ENCODE results near the gene RNF26.
A peak's percentile ranks its signal among the peaks of the same experiment; 100 is the strongest.

The RNF26 gene

GRCh38 chr11:119320776-119321524 lies 13.4 kb upstream of the RNF26 start:
- Histone ChIP-seq H3K36me3 (ENCODE audit: control insufficient read depth, insufficient read depth, low read length) (no peaks in the 10 kb centered on the region), H3K9me3 (ENCODE audit: control insufficient read depth, insufficient read depth, low read length) (no peaks in the 10 kb centered on the region), H3K4me3 (ENCODE audit: low read length) (peak overlapping the region; percentile 41; the same call in 1 of the 2 replicates), H3K27me3 (ENCODE audit: control insufficient read depth, insufficient read depth, low read length) (peaks cover 2% of the 10 kb centered on the region), H3K27ac (ENCODE audit: low read length) (no peak overlapping the region), H3K4me1 (ENCODE audit: control insufficient read depth, insufficient read depth, low read length) (peaks cover 17% of the 10 kb centered on the region)
- DNase-seq (ENCODE audit: low read depth, low spot score): no peak
- no CpG with 5 or more reads among the region's 60 CpGs for WGBS (ENCODE audit: insufficient coverage, insufficient read length)

DNA sequence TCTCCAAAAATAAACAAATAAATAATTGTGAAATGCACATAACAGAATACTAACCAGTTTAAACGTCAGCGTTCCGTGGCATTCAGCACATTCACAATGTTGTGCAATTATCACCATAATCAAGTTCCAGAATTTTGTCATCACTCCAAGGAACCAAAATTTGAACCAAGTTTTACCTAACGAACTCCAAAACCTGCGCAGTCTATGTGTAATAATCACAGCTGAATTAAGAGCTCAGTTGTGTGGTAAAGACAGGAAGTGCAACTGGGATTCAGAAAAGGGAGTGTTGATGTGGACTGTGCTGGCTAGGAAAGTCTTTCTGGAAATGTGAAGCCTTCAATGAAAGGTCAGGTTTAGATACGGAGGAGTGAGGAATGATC lies 12.0 kb upstream of the RNF26 start:
- no CpG with 5 or more reads among the region's 6 CpGs for WGBS (ENCODE audit: insufficient coverage, insufficient read length)
- no peak for DNase-seq (ENCODE audit: low read depth, low spot score)
- no peaks in the 10 kb centered on the region for H3K9me3 ChIP-seq (ENCODE audit: control insufficient read depth, insufficient read depth, low read length)
- H3K27ac ChIP-seq (ENCODE audit: low read length): no peak overlapping the region
- no peaks in the 10 kb centered on the region; the same call in 1 of the 2 replicates for H3K27me3 ChIP-seq (ENCODE audit: control insufficient read depth, insufficient read depth, low read length)
- H3K36me3 ChIP-seq (ENCODE audit: control insufficient read depth, insufficient read depth, low read length): no peaks in the 10 kb centered on the region
- no peak overlapping the region for H3K4me3 ChIP-seq (ENCODE audit: low read length)
- H3K4me1 ChIP-seq (ENCODE audit: control insufficient read depth, insufficient read depth, low read length): peaks cover 17% of the 10 kb centered on the region

- no peaks in the 10 kb centered on the region for H3K9me3 ChIP-seq (ENCODE audit: control insufficient read depth, insufficient read depth, low read length)
- no peaks in the 10 kb centered on the region; the same call in 1 of the 2 replicates for H3K27me3 ChIP-seq (ENCODE audit: control insufficient read depth, insufficient read depth, low read length)
- H3K27ac ChIP-seq (ENCODE audit: low read length): no peak overlapping the region
- no CpG with 5 or more reads among the region's 20 CpGs for WGBS (ENCODE audit: insufficient coverage, insufficient read length)
- H3K4me1 ChIP-seq (ENCODE audit: control insufficient read depth, insufficient read depth, low read length): peaks cover 14% of the 10 kb centered on the region
- no peaks in the 10 kb centered on the region for H3K36me3 ChIP-seq (ENCODE audit: control insufficient read depth, insufficient read depth, low read length)
- H3K4me3 ChIP-seq (ENCODE audit: low read length): no peak overlapping the region
- no peak for DNase-seq (ENCODE audit: low read depth, low spot score)
These were observed 11.3 kb upstream of the RNF26 start for GRCh38 chr11:119322921-119323531.

DNA sequence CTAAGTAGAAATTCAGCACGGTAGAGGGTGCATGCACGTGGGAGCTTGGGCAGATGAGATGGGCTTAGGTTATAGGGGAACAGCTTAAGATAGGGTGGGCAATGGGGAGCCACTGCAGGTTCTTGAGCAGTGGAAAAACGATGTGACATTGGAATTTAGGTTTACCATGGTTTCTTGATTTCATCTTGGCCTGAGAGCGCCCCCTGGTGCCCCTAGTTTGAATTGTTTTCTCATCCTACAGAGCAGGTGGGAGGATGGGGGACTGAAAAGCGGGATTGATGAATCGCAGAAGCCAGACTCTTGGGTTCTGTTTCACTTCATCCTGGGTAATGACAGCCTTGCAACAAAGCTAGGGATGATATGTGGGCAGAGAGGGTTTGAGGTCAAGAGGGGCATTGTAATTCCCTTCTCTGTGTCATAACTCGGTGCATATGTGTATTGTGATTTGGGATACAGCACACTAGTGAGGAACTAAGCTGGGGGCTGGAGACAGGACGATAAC lies 10.7 kb upstream of the RNF26 start:
- Histone ChIP-seq H3K4me3 (ENCODE audit: low read length) (no peak overlapping the region), H3K27ac (ENCODE audit: low read length) (no peak overlapping the region)
- DNase-seq (ENCODE audit: low read depth, low spot score): no peak

DNA sequence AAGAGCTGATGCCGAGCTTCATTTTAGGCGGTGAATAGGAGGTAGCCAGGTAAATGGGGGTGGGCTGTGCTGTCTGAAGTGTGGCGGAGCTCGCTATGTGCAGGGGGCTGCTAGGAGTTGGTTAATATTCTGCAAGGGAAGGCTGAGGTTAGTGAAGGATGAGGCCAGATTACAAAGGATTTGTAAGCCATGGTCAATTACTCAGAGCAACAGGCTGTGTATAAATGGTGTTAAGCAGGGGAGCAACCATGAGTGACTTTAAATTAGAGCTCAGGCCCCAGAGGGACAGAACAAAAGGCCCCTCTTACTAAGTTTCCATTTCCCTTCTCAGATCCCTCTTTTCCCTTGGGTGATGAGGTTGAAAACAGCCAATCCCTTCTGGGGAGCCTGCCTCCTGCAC lies 10.1 kb upstream of the RNF26 start:
- H3K27ac ChIP-seq (ENCODE audit: low read length): no peak overlapping the region

More for the DNA sequence above, 10.7 kb upstream of the RNF26 start:
- Histone ChIP-seq H3K27me3 (ENCODE audit: control insufficient read depth, insufficient read depth, low read length) (no peaks in the 10 kb centered on the region; the same call in 1 of the 2 replicates), H3K4me1 (ENCODE audit: control insufficient read depth, insufficient read depth, low read length) (peaks cover 10% of the 10 kb centered on the region), H3K9me3 (ENCODE audit: control insufficient read depth, insufficient read depth, low read length) (no peaks in the 10 kb centered on the region), H3K36me3 (ENCODE audit: control insufficient read depth, insufficient read depth, low read length) (no peaks in the 10 kb centered on the region)
- no CpG with 5 or more reads among the region's 8 CpGs for WGBS (ENCODE audit: insufficient coverage, insufficient read length)

GRCh38 chr11:119329320-119329719 lies 5.0 kb upstream of the RNF26 start:
- no peaks in the 10 kb centered on the region for H3K36me3 ChIP-seq (ENCODE audit: control insufficient read depth, insufficient read depth, low read length)
- WGBS (ENCODE audit: insufficient coverage, insufficient read length): no CpG with 5 or more reads among the region's 2 CpGs
- no peak for DNase-seq (ENCODE audit: low read depth, low spot score)

More for the DNA sequence above, 10.1 kb upstream of the RNF26 start:
- Histone ChIP-seq H3K27me3 (ENCODE audit: control insufficient read depth, insufficient read depth, low read length) (no peaks in the 10 kb centered on the region; the same call in 1 of the 2 replicates), H3K4me1 (ENCODE audit: control insufficient read depth, insufficient read depth, low read length) (peaks cover 6% of the 10 kb centered on the region; the same call in 1 of the 2 replicates), H3K9me3 (ENCODE audit: control insufficient read depth, insufficient read depth, low read length) (no peaks in the 10 kb centered on the region), H3K36me3 (ENCODE audit: control insufficient read depth, insufficient read depth, low read length) (no peaks in the 10 kb centered on the region), H3K4me3 (ENCODE audit: low read length) (no peak overlapping the region)
- no peak for DNase-seq (ENCODE audit: low read depth, low spot score)
- WGBS (ENCODE audit: insufficient coverage, insufficient read length): no CpG with 5 or more reads among the region's 4 CpGs

DNA sequence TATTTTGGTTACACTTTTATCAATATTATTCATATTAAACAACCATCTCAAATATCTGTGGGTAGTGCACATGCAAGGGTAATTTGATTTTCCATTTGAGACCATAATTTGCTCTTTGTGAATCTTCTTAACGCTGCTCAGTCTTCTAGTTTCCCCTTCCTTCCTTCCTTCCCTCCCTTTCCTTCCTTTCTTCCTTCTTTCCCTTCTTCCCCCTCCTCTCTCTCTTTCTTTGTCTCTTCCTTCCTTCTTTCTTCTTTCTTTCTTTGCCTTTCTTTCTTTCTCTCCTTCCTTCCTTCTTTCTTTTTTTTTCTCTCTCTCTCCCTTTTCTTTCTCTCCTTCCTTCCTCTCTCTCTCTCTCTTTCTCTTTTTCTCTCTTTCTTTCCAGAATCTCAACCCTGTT lies 4.1 kb upstream of the RNF26 start:
- Histone ChIP-seq H3K4me3 (ENCODE audit: low read length) (no peak overlapping the region), H3K9me3 (ENCODE audit: control insufficient read depth, insufficient read depth, low read length) (no peaks in the 10 kb centered on the region), H3K36me3 (ENCODE audit: control insufficient read depth, insufficient read depth, low read length) (no peaks in the 10 kb centered on the region), H3K27ac (ENCODE audit: low read length) (no peak overlapping the region), H3K4me1 (ENCODE audit: control insufficient read depth, insufficient read depth, low read length) (0 out of 2 replicates have a peak, but pooled peaks cover 3% of the 10 kb centered on the region), H3K27me3 (ENCODE audit: control insufficient read depth, insufficient read depth, low read length) (no peaks in the 10 kb centered on the region)
- no CpG with 5 or more reads among the region's 1 CpG for WGBS (ENCODE audit: insufficient coverage, insufficient read length)
- no peak for DNase-seq (ENCODE audit: low read depth, low spot score)

More at GRCh38 chr11:119329320-119329719, 5.0 kb upstream of the RNF26 start:
- no peak overlapping the region for H3K27ac ChIP-seq (ENCODE audit: low read length)
- no peak overlapping the region for H3K4me3 ChIP-seq (ENCODE audit: low read length)
- no peaks in the 10 kb centered on the region for H3K9me3 ChIP-seq (ENCODE audit: control insufficient read depth, insufficient read depth, low read length)
- H3K27me3 ChIP-seq (ENCODE audit: control insufficient read depth, insufficient read depth, low read length): no peaks in the 10 kb centered on the region; the same call in 1 of the 2 replicates
- no peaks in the 10 kb centered on the region for H3K4me1 ChIP-seq (ENCODE audit: control insufficient read depth, insufficient read depth, low read length)

DNA sequence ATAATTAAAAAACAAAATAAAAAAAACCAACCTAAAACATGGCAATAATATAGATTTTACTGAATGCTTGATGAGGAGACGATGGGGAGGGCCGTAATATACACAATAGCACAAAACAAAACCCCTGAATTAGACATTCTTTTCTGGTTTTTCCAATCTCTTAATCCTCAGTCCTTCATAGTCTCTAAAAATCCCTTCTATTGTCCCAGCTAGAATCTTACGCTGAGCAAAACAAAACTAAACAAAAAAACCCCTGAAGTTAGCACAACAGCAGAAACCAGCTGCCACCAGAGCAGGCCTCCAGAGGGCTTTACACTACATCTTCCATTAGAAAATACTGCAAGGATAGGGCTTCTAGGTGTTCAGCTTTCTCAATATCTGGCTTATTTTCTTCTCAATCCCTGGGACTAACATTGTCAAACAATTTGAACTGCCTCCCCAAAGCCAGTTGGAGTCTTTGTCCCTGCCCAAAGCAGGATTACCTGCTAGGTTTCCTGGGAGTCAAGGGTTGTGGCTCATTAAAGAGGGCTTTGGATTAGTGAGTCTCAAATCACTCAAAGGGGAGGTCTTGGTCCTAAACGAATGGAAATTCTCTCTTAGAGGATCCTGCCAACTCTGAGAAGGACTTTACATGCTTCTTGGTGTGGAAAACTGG lies 2.1 kb upstream of the RNF26 start:
- H3K4me3 ChIP-seq (ENCODE audit: low read length): no peak overlapping the region
- H3K9me3 ChIP-seq (ENCODE audit: control insufficient read depth, insufficient read depth, low read length): no peaks in the 10 kb centered on the region
- 0 out of 2 replicates have a peak, but pooled peaks cover 6% of the 10 kb centered on the region for H3K4me1 ChIP-seq (ENCODE audit: control insufficient read depth, insufficient read depth, low read length)
- no peak for DNase-seq (ENCODE audit: low read depth, low spot score)
- WGBS (ENCODE audit: insufficient coverage, insufficient read length): no CpG with 5 or more reads among the region's 4 CpGs
- no peak overlapping the region for H3K27ac ChIP-seq (ENCODE audit: low read length)
- H3K27me3 ChIP-seq (ENCODE audit: control insufficient read depth, insufficient read depth, low read length): no peaks in the 10 kb centered on the region
- peaks cover 4% of the 10 kb centered on the region; the same call in 1 of the 2 replicates for H3K36me3 ChIP-seq (ENCODE audit: control insufficient read depth, insufficient read depth, low read length)

DNA sequence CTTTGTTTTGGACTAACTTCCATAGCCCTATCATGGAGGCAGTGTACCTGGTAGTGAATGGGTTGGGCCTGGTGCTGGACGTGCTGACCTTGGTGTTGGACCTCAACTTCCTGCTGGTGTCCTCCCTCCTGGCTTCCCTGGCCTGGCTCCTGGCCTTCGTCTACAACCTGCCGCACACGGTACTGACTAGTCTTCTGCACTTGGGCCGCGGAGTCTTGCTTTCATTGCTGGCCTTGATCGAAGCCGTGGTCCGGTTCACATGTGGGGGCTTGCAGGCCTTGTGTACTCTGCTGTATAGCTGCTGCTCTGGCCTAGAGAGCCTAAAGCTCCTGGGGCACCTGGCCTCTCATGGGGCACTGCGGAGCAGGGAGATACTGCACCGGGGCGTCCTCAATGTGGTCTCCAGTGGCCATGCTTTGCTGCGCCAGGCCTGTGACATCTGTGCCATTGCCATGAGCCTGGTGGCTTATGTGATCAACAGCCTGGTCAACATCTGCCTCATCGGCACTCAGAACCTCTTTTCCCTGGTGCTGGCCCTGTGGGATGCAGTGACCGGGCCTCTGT lies 846 bp downstream of the RNF26 start:
- no peak overlapping the region for H3K27ac ChIP-seq (ENCODE audit: low read length)
- no peak for DNase-seq (ENCODE audit: low read depth, low spot score)
- no CpG with 5 or more reads among the region's 15 CpGs for WGBS (ENCODE audit: insufficient coverage, insufficient read length)
- peaks cover 4% of the 10 kb centered on the region; the same call in 1 of the 2 replicates for H3K36me3 ChIP-seq (ENCODE audit: control insufficient read depth, insufficient read depth, low read length)
- H3K9me3 ChIP-seq (ENCODE audit: control insufficient read depth, insufficient read depth, low read length): no peaks in the 10 kb centered on the region
- H3K4me3 ChIP-seq (ENCODE audit: low read length): peak overlapping the region; percentile 66; the same call in 1 of the 2 replicates
- H3K27me3 ChIP-seq (ENCODE audit: control insufficient read depth, insufficient read depth, low read length): peaks cover 4% of the 10 kb centered on the region
- H3K4me1 ChIP-seq (ENCODE audit: control insufficient read depth, insufficient read depth, low read length): peaks cover 13% of the 10 kb centered on the region

Measured in iPS DF 6.9 (cell line).